Endothelial cell of hepatic sinusoid (primary cell): ENCODE data around the gene B3GNT7.
"Not testable (repeated sequence)": the region's sequence is repeated elsewhere in the genome, so short reads cannot be mapped to it uniquely, and the experiment has no call there.

Source experiments
- in situ Hi-C: cut with HindIII; loops from 2 replicates; pipeline ENCODE4 v1.10.0; 2017; ENCODE audit warnings: low sequenced_read_pairs

B3GNT7 gene

GRCh38 chr2:231364961-231365810, 30.3 kb upstream of the B3GNT7 start:
- in situ Hi-C loops: no loop called here

- in situ Hi-C loops: no loop called here
These were observed 28.3 kb upstream of the B3GNT7 start for GRCh38 chr2:231367178-231367577.

GRCh38 chr2:231369580-231370428, 25.7 kb upstream of the B3GNT7 start:
- in situ Hi-C loops: no loop called here

- in situ Hi-C loops: no loop called here
These were observed 25.1 kb upstream of the B3GNT7 start for GRCh38 chr2:231370429-231370748.

- in situ Hi-C loops: no loop called here
These were observed 24.6 kb upstream of the B3GNT7 start for GRCh38 chr2:231370749-231371429.

GRCh38 chr2:231371430-231372054, 24.0 kb upstream of the B3GNT7 start:
- in situ Hi-C loops: no loop called here

- in situ Hi-C loops: no loop called here
These were observed 23.2 kb upstream of the B3GNT7 start for GRCh38 chr2:231372326-231372725.

- in situ Hi-C loops: no loop called here
These were observed 22.3 kb upstream of the B3GNT7 start for GRCh38 chr2:231373184-231373583.

- in situ Hi-C loops: no loop called here
These were observed 21.6 kb upstream of the B3GNT7 start for GRCh38 chr2:231373786-231374349.

- in situ Hi-C loops: no loop called here
These were observed 20.7 kb upstream of the B3GNT7 start for GRCh38 chr2:231374771-231375170.

- in situ Hi-C loops: not testable (repeated sequence)
These were observed 19.4 kb upstream of the B3GNT7 start for GRCh38 chr2:231375994-231376615.

GRCh38 chr2:231376857-231377256, 18.7 kb upstream of the B3GNT7 start:
- in situ Hi-C loops: no loop called here

- in situ Hi-C loops: no loop called here
These were observed 17.3 kb upstream of the B3GNT7 start for GRCh38 chr2:231378026-231378722.

GRCh38 chr2:231379266-231380215, 16.0 kb upstream of the B3GNT7 start:
- in situ Hi-C loops: no loop called here

GRCh38 chr2:231380307-231380706, 15.2 kb upstream of the B3GNT7 start:
- in situ Hi-C loops: no loop called here

GRCh38 chr2:231380991-231381847, 14.3 kb upstream of the B3GNT7 start:
- in situ Hi-C loops: no loop called here

- in situ Hi-C loops: no loop called here
These were observed 13.4 kb upstream of the B3GNT7 start for GRCh38 chr2:231382116-231382515.
